OCI-LY7 (cell line): ENCODE results near the gene GRB10. TPM values are rescaled to one million over a fixed set of nuclear protein-coding genes. Genes with fewer than 3 reads are reported as not detected.

Experiments
- BruUV-seq: library from RNA; stranded (reverse); fragments of 400-500 nt; replicated peaks from 2 replicates; lab custom pipeline; 2021; lab: Mats Ljungman, UMichigan
- CTCF ChIA-PET: fragments of 300-600 bp; sonication (Branson Sonifier 250); formaldehyde crosslinking; loops from one replicate; lab custom pipeline; 2022; ENCODE audit warnings: antibody characterized with exemption; ENCODE audit not compliant: unreplicated experiment; lab: Charles Lee
- POLR2A ChIA-PET: fragments of 300-600 bp; sonication (Branson Sonifier 250); formaldehyde crosslinking; loops from one replicate; lab custom pipeline; 2022; ENCODE audit warnings: antibody characterized with exemption; lab: Charles Lee
- DNase-seq: peaks from one replicate; pipeline ENCODE4 v3.0.0-alpha.2; 2015; ENCODE audit warnings: low spot score
- H2AFZ ChIP-seq: fragments of 200-600 bp; sonication (generic), shearing (Covaris generic); 2 replicates; pipeline ENCODE4 v1.6.1; 2014; ENCODE audit warnings: mild to moderate bottlenecking, antibody characterized with exemption, low read length, moderate library complexity
- H3K27ac ChIP-seq: fragments of 200-600 bp; sonication (generic); 2 replicates; pipeline ENCODE4 v1.5.1; 2014; ENCODE audit warnings: mixed run types, low read depth, mild to moderate bottlenecking, moderate library complexity, low read length, inconsistent platforms; ENCODE audit not compliant: poor library complexity, severe bottlenecking
- H3K36me3 ChIP-seq: fragments of 200-600 bp; sonication (generic); 2 replicates; pipeline ENCODE4 v1.6.1; 2014; ENCODE audit warnings: mild to moderate bottlenecking, antibody characterized with exemption, low read length, moderate library complexity, mixed read lengths; ENCODE audit not compliant: insufficient read depth
- H3K4me1 ChIP-seq: fragments of 200-600 bp; sonication (generic); 2 replicates; pipeline ENCODE4 v1.5.1; 2014; ENCODE audit warnings: mild to moderate bottlenecking, low read length; ENCODE audit not compliant: insufficient read depth, poor library complexity, severe bottlenecking
- H3K4me2 ChIP-seq: fragments of 200-600 bp; sonication (generic); 2 replicates; pipeline ENCODE4 v1.6.1; 2014; ENCODE audit warnings: mild to moderate bottlenecking, low read length
- H3K4me3 ChIP-seq: fragments of 200-600 bp; sonication (generic); 2 replicates; pipeline ENCODE4 v1.5.1; 2014; ENCODE audit warnings: mild to moderate bottlenecking, low read depth, low read length; ENCODE audit not compliant: poor library complexity, severe bottlenecking
- H3K79me2 ChIP-seq: fragments of 200-600 bp; sonication (generic); 2 replicates; pipeline ENCODE4 v1.6.1; 2016; ENCODE audit warnings: low read depth, mild to moderate bottlenecking, low read length, moderate library complexity, mixed read lengths; ENCODE audit not compliant: insufficient read depth
- H3K9me2 ChIP-seq: fragments of 200-600 bp; sonication (generic); 2 replicates; pipeline ENCODE4 v1.6.1; 2016; ENCODE audit warnings: mild to moderate bottlenecking, low read length, mixed read lengths; ENCODE audit not compliant: insufficient read depth
- H3K9me3 ChIP-seq: fragments of 200-600 bp; sonication (generic); 2 replicates; pipeline ENCODE4 v1.6.1; 2014; ENCODE audit warnings: mild to moderate bottlenecking, mixed run types, low read length, mixed read lengths
- H4K20me1 ChIP-seq: fragments of 200-600 bp; sonication (generic); 2 replicates; pipeline ENCODE4 v1.6.1; 2014; ENCODE audit warnings: mild to moderate bottlenecking, antibody characterized with exemption, low read length, moderate library complexity, mixed read lengths; ENCODE audit not compliant: insufficient read depth
- CTCF ChIP-seq: fragments of 200-600 bp; sonication (generic); conservative IDR thresholded peaks from 2 replicates; pipeline ENCODE4 v1.5.1; 2014; ENCODE audit warnings: mild to moderate bottlenecking, antibody characterized with exemption, low read length, moderate library complexity, mixed read lengths
- EZH2phosphoT487 ChIP-seq: fragments of 200-600 bp; sonication (generic); IDR thresholded peaks from 2 replicates; pipeline ENCODE4 v1.6.1; 2018; ENCODE audit warnings: low read depth, borderline replicate concordance, mild to moderate bottlenecking, mixed run types, antibody characterized with exemption, low read length, moderate library complexity, mixed read lengths
- intact Hi-C: fragments of 100-400 bp; cut with micrococcal nuclease; formaldehyde crosslinking; loops from one replicate; pipeline ENCODE4 v1.10.0; 2022; ENCODE audit not compliant: unreplicated experiment
- total RNA-seq, 2 experiments: library from RNA; depleted of rRNA in 1 of 2; stranded (reverse); fragments of >200 nt in 1 of 2; shearing (Covaris generic) in 1 of 2; gene quantifications; 2 replicates each; pipeline ENCODE4 v1.2.3, GENCODE V29; 2014 to 2022

The GRB10 gene
- total RNA-seq, 2 experiments from 2014 or later: not detected

- Histone ChIP-seq H2AFZ (no peak overlapping the region), H3K27ac (no peak overlapping the region), H3K9me3 (no peaks in the 10 kb centered on the region), H3K9me2 (no peaks in the 10 kb centered on the region), H3K36me3 (no peaks in the 10 kb centered on the region), H4K20me1 (no peaks in the 10 kb centered on the region), H3K79me2 (no peaks in the 10 kb centered on the region), H3K4me1 (no peaks in the 10 kb centered on the region), H3K4me2 (no peak overlapping the region), H3K4me3 (no peak overlapping the region)
- POLR2A ChIA-PET: no interaction called here
- DNase-seq: no peak
- intact Hi-C loops: no loop called here
- no TSS peak for BruUV-seq
- CTCF ChIA-PET: no interaction called here
- TF ChIP-seq CTCF: no peak
- TF ChIP-seq EZH2phosphoT487: no peak
Measured at GRCh38 chr7:50783801-50784507, 1.3 kb upstream of the GRB10 start.

GRCh38 chr7:50783303-50783702 is 607 bp upstream of the GRB10 start:
- TF ChIP-seq CTCF: no peak
- TF ChIP-seq EZH2phosphoT487: no peak
- Histone ChIP-seq H3K4me2 (no peak overlapping the region), H3K9me2 (no peaks in the 10 kb centered on the region), H3K79me2 (no peaks in the 10 kb centered on the region), H3K9me3 (no peaks in the 10 kb centered on the region), H3K27ac (no peak overlapping the region), H3K36me3 (no peaks in the 10 kb centered on the region), H3K4me1 (no peaks in the 10 kb centered on the region), H2AFZ (no peak overlapping the region), H3K4me3 (no peak overlapping the region), H4K20me1 (no peaks in the 10 kb centered on the region)
- intact Hi-C loops: no loop called here
- BruUV-seq: no TSS peak
- DNase-seq: no peak
- ChIA-PET POLR2A (no interaction called here), CTCF (no interaction called here)
